ENCODE data around the gene CDC42SE2.

DNA sequence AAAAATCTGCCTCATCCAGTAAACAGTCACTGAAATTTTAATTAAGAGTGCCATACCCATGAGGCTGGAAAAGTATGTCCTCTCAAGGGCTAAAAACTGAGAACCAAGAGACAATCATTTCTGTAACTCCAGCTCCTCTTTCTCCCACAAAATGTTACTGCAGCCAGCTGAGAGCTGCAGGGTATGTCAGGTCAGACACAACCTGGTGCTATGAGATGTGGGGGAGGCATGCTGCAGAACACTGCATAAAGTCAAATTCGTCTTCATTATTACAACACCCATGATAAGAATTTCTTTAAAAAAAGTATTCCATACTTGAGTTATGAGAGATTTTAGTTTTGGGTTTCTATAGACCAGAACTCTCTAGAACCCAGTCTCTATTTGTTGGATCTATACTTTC, 162.2 kb downstream of the CDC42SE2 start:
- TF ChIP-seq, protein P1, sequence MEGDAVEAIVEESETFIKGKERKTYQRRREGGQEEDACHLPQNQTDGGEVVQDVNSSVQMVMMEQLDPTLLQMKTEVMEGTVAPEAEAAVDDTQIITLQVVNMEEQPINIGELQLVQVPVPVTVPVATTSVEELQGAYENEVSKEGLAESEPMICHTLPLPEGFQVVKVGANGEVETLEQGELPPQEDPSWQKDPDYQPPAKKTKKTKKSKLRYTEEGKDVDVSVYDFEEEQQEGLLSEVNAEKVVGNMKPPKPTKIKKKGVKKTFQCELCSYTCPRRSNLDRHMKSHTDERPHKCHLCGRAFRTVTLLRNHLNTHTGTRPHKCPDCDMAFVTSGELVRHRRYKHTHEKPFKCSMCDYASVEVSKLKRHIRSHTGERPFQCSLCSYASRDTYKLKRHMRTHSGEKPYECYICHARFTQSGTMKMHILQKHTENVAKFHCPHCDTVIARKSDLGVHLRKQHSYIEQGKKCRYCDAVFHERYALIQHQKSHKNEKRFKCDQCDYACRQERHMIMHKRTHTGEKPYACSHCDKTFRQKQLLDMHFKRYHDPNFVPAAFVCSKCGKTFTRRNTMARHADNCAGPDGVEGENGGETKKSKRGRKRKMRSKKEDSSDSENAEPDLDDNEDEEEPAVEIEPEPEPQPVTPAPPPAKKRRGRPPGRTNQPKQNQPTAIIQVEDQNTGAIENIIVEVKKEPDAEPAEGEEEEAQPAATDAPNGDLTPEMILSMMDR (conservative IDR thresholded peaks at IDR 0.05 in 1 of 2, IDR thresholded peaks at IDR 0.05 in 1 of 2; ENCODE audit: extremely low read depth in 1 of 2, insufficient read depth in 1 of 2, low read depth in 1 of 2, low read length in 2 of 2) = no peak
- TF ChIP-seq EZH2 (IDR thresholded peaks at IDR 0.05; ENCODE audit: borderline replicate concordance, low read length) = no peak
